GM21717 (cell line): ENCODE results near the gene VPS25.
"Not testable (repeated sequence)": the region's sequence is repeated elsewhere in the genome, so short reads cannot be mapped to it uniquely, and the experiment has no call there.

Experiments
- ATAC-seq: cut with Tn5 transposase; IDR thresholded peaks from one replicate; pipeline ENCODE4 v1.9.1; 2021; ENCODE audit warnings: mild to moderate bottlenecking, moderate library complexity; ENCODE audit not compliant: unreplicated experiment

VPS25 gene

GRCh38 chr17:42773290-42774035 lies at the start of gene VPS25:
Gene VPS25, plus strand, starts transcription at chr17:42773449. Its CDS starts 27 bp downstream, at chr17:42773476.
- ATAC-seq = peak; percentile 69

- ATAC-seq = no peak
Observed at GRCh38 chr17:42723636-42724035, 49.6 kb upstream of the VPS25 start.

- ATAC-seq = no peak
Observed at GRCh38 chr17:42725143-42725542, 48.1 kb upstream of the VPS25 start.

- ATAC-seq = no peak
Observed at GRCh38 chr17:42740699-42741098, 32.5 kb upstream of the VPS25 start.

- not testable (repeated sequence) for ATAC-seq
Observed at GRCh38 chr17:42742916-42743315, 30.3 kb upstream of the VPS25 start.

GRCh38 chr17:42743595-42744282 lies 29.5 kb upstream of the VPS25 start:
- ATAC-seq = no peak

GRCh38 chr17:42744283-42744805 lies 28.9 kb upstream of the VPS25 start:
- peak; percentile 32 for ATAC-seq

GRCh38 chr17:42744806-42745617 lies 28.2 kb upstream of the VPS25 start, which contains the start of gene EZH1:
Gene EZH1, minus strand, starts transcription at chr17:42745040. Its CDS starts 16,099 bp downstream, at chr17:42728941.
- ATAC-seq = peak; percentile 57

- no peak for ATAC-seq
Observed at GRCh38 chr17:42748202-42748907, 24.9 kb upstream of the VPS25 start.

GRCh38 chr17:42748908-42749798 lies 24.1 kb upstream of the VPS25 start:
- ATAC-seq = no peak

- ATAC-seq = no peak
Observed at GRCh38 chr17:42750739-42751344, 22.4 kb upstream of the VPS25 start.

GRCh38 chr17:42751628-42752027 lies 21.6 kb upstream of the VPS25 start:
- no peak for ATAC-seq

- ATAC-seq = no peak
Observed at GRCh38 chr17:42754782-42755181, 18.5 kb upstream of the VPS25 start.

- ATAC-seq = no peak
Observed at GRCh38 chr17:42759982-42760651, 13.1 kb upstream of the VPS25 start.

- no peak for ATAC-seq
Observed at GRCh38 chr17:42760652-42761581, 12.3 kb upstream of the VPS25 start, which contains the start of gene RAMP2. Gene RAMP2, plus strand, starts transcription at chr17:42761227. Its CDS starts 35 bp downstream, at chr17:42761262.

- ATAC-seq = no peak
Observed at GRCh38 chr17:42761638-42762037, 11.6 kb upstream of the VPS25 start.

- ATAC-seq = no peak
Observed at GRCh38 chr17:42766124-42766523, 7.1 kb upstream of the VPS25 start.
